ENCODE results near the gene APOB.

The APOB gene

GRCh38 chr2:21014364-21015280, 29.3 kb downstream of the APOB start:
- no peak overlapping the region for H3K27ac ChIP-seq
- TF ChIP-seq ZFX (IDR thresholded peaks at IDR 0.05; ENCODE audit: borderline replicate concordance) (no peak), CTCF (IDR thresholded peaks at IDR 0.05) (no peak)

- TF ChIP-seq ZFX (IDR thresholded peaks at IDR 0.05; ENCODE audit: borderline replicate concordance): no peak
- no peak for TF ChIP-seq CTCF (IDR thresholded peaks at IDR 0.05)
- no peak overlapping the region for H3K27ac ChIP-seq
Measured at GRCh38 chr2:21013043-21013816, 30.6 kb downstream of the APOB start.

- TF ChIP-seq ZFX (IDR thresholded peaks at IDR 0.05; ENCODE audit: borderline replicate concordance) (no peak), CTCF (IDR thresholded peaks at IDR 0.05) (no peak)
- H3K27ac ChIP-seq: no peak overlapping the region
Measured at GRCh38 chr2:21012557-21012937, 31.3 kb downstream of the APOB start.

- H3K27ac ChIP-seq: no peak overlapping the region
- no peak for TF ChIP-seq ZFX (IDR thresholded peaks at IDR 0.05; ENCODE audit: borderline replicate concordance)
- TF ChIP-seq CTCF (IDR thresholded peaks at IDR 0.05): no peak
Measured at GRCh38 chr2:21011876-21012556, 31.9 kb downstream of the APOB start.

- TF ChIP-seq CTCF (IDR thresholded peaks at IDR 0.05) (no peak), ZFX (IDR thresholded peaks at IDR 0.05; ENCODE audit: borderline replicate concordance) (no peak)
- no peak overlapping the region for H3K27ac ChIP-seq
Measured at GRCh38 chr2:21011453-21011852, 32.4 kb downstream of the APOB start.

- H3K27ac ChIP-seq: no peak overlapping the region
- TF ChIP-seq ZFX (IDR thresholded peaks at IDR 0.05; ENCODE audit: borderline replicate concordance): no peak
- TF ChIP-seq CTCF (IDR thresholded peaks at IDR 0.05): no peak
Measured at GRCh38 chr2:21010813-21011439, 32.9 kb downstream of the APOB start.
